Hindlimb muscle (tissue), 1 donor: Measurements from ENCODE around the gene OR13C4. TPM values are rescaled to one million over a fixed set of nuclear protein-coding genes. Genes with fewer than 3 reads are reported as not detected.

Experiments
- polyA plus RNA-seq: library from polyadenylated mRNA; unstranded; fragments of 120-200 nt; gene quantifications from one replicate; pipeline ENCODE4 v1.2.1, GENCODE V29; 2013; ENCODE audit not compliant: insufficient read length

OR13C4 gene
- polyA plus RNA-seq, 1 donor, result not detected

Other genes with a start within 250 kb of the OR13C4 start
- gene OR13F1, start 22.9 kb downstream of the OR13C4 start, polyA plus RNA-seq, result not detected
- not detected for gene OR13C3, start 9.6 kb upstream of the OR13C4 start, polyA plus RNA-seq
- gene OR13C8, start 42.0 kb upstream of the OR13C4 start, polyA plus RNA-seq, result not detected
- not detected for gene OR13C5, start 72.2 kb upstream of the OR13C4 start, polyA plus RNA-seq
- gene OR13C2, start 78.4 kb upstream of the OR13C4 start, polyA plus RNA-seq, result not detected
- gene OR13C9, start 91.0 kb upstream of the OR13C4 start, polyA plus RNA-seq, result not detected
- not detected for gene OR13D1, start 167.3 kb upstream of the OR13C4 start, polyA plus RNA-seq
- gene NIPSNAP3A, start 220.5 kb upstream of the OR13C4 start, polyA plus RNA-seq, result 61.5 TPM
- 23.6 TPM for gene NIPSNAP3B, start 236.9 kb upstream of the OR13C4 start, polyA plus RNA-seq